GM23248 (cell line): ENCODE results near the gene CHADL. TPM values are rescaled to one million over a fixed set of nuclear protein-coding genes. Genes with fewer than 3 reads are reported as not detected.

Source experiments
- DNase-seq: peaks from one replicate; pipeline ENCODE4 v3.0.0-alpha.2; 2015
- H2AFZ ChIP-seq: fragments of 200-600 bp; sonication (generic); 2 replicates; pipeline ENCODE4 v1.6.1; 2016; ENCODE audit warnings: antibody characterized with exemption
- H3F3A ChIP-seq: fragments of 200-600 bp; sonication (generic); 2 replicates; pipeline ENCODE4 v1.6.1; 2016; ENCODE audit warnings: mild to moderate bottlenecking, antibody characterized with exemption, mixed run types; ENCODE audit not compliant: insufficient read depth
- H3K27ac ChIP-seq: fragments of 200-600 bp; sonication (generic); 2 replicates; pipeline ENCODE4 v1.5.1; 2016; ENCODE audit warnings: mild to moderate bottlenecking
- H3K27me3 ChIP-seq: fragments of 200-600 bp; sonication (generic); replicated peaks from 2 replicates; pipeline ENCODE4 v1.6.1; 2016; ENCODE audit warnings: mild to moderate bottlenecking; ENCODE audit not compliant: insufficient read depth
- H3K36me3 ChIP-seq: fragments of 200-600 bp; sonication (generic); 2 replicates; pipeline ENCODE4 v1.6.1; 2016; ENCODE audit warnings: low read depth, mild to moderate bottlenecking
- H3K4me1 ChIP-seq: fragments of 200-600 bp; sonication (generic); 2 replicates; pipeline ENCODE4 v1.6.1; 2016; ENCODE audit warnings: mild to moderate bottlenecking; ENCODE audit not compliant: insufficient read depth
- H3K4me2 ChIP-seq: fragments of 200-600 bp; sonication (generic); one replicate; pipeline ENCODE4 v1.6.1; 2016; ENCODE audit warnings: mild to moderate bottlenecking; ENCODE audit not compliant: unreplicated experiment
- H3K4me3 ChIP-seq: fragments of 200-600 bp; sonication (generic); 2 replicates; pipeline ENCODE4 v1.5.1; 2016; ENCODE audit warnings: mild to moderate bottlenecking
- H3K79me2 ChIP-seq: fragments of 200-600 bp; sonication (generic); 2 replicates; pipeline ENCODE4 v1.6.1; 2016; ENCODE audit warnings: mild to moderate bottlenecking; ENCODE audit not compliant: insufficient read depth
- H3K9ac ChIP-seq: fragments of 200-600 bp; sonication (generic); 2 replicates; pipeline ENCODE4 v1.6.1; 2016; ENCODE audit warnings: mild to moderate bottlenecking
- H3K9me2 ChIP-seq: fragments of 200-600 bp; sonication (generic); 2 replicates; pipeline ENCODE4 v1.6.1; 2016; ENCODE audit warnings: mixed run types, mild to moderate bottlenecking, moderate library complexity; ENCODE audit not compliant: insufficient read depth
- H3K9me3 ChIP-seq: fragments of 200-600 bp; sonication (generic); one replicate; pipeline ENCODE4 v1.6.1; 2017; ENCODE audit warnings: low read depth
- H4K20me1 ChIP-seq: fragments of 200-600 bp; sonication (generic); 2 replicates; pipeline ENCODE4 v1.6.0; 2016; ENCODE audit not compliant: insufficient read depth
- EZH2 ChIP-seq: fragments of 200-600 bp; sonication (generic); IDR thresholded peaks from 2 replicates; pipeline ENCODE4 v1.6.1; 2018; ENCODE audit warnings: antibody characterized with exemption, mild to moderate bottlenecking; ENCODE audit not compliant: insufficient read depth, poor library complexity, severe bottlenecking
- EZH2phosphoT487 ChIP-seq: fragments of 200-600 bp; sonication (generic); IDR thresholded peaks from 2 replicates; pipeline ENCODE4 v1.6.1; 2018; ENCODE audit warnings: antibody characterized with exemption, moderate library complexity, mild to moderate bottlenecking, low read depth; ENCODE audit not compliant: insufficient read depth
- WGBS, 2 experiments: methylation state at CpG; one replicate each; pipeline ENCODE4 v1.1.6; 2015 to 2017; ENCODE audit warnings: low lambda C conversion rate in 2 of 2, low coverage in 1 of 2; ENCODE audit errors: missing lambda C conversion rate in 2 of 2; 5-methylcytosine and 5-hydroxymethylcytosine counted together
- in situ Hi-C: fragments of 300-500 bp; cut with MboI; formaldehyde crosslinking; loops from 2 replicates; pipeline ENCODE4 v1.15.0; 2020
- polyA plus RNA-seq: library from polyadenylated mRNA; unstranded; fragments of >200 nt; fragmentation: Nextera tagmentation; extraction: Ambion mirVana; gene quantifications from 2 replicates; pipeline ENCODE4 v1.2.1, GENCODE V29; 2016
- total RNA-seq: library from RNA; depleted of rRNA; stranded (reverse); fragments of >200 nt; shearing (Covaris generic); gene quantifications from 2 replicates; pipeline ENCODE4 v1.2.3, GENCODE V29; 2014

The CHADL gene
- total and polyA plus RNA-seq, 2 experiments from 2014 or later: 0.22 to 0.88 TPM

GRCh38 chr22:41222846-41223507, 17.8 kb downstream of the CHADL start:
- H3K27me3 ChIP-seq: no peaks in the 10 kb centered on the region
- TF ChIP-seq EZH2phosphoT487 (no peak), EZH2 (no peak)
- no peaks in the 10 kb centered on the region for H3K9me2 ChIP-seq
- DNase-seq: no peak
- no peaks in the 10 kb centered on the region for H3K9me3 ChIP-seq
- no peak overlapping the region for H3K4me3 ChIP-seq
- WGBS, 2 experiments: 92 to 95% methylated on average over 9 of the region's 9 CpGs
- H3K4me2 ChIP-seq: no peak overlapping the region
- peaks cover 4% of the 10 kb centered on the region; the same call in 1 of the 2 replicates for H3K4me1 ChIP-seq
- H3K27ac ChIP-seq: no peak overlapping the region
- no peak overlapping the region for H2AFZ ChIP-seq
- H3K79me2 ChIP-seq: no peaks in the 10 kb centered on the region
- in situ Hi-C loops: no loop called here
- peaks cover 2% of the 10 kb centered on the region; the same call in 1 of the 2 replicates for H3F3A ChIP-seq
- H3K9ac ChIP-seq: no peak overlapping the region
- no peaks in the 10 kb centered on the region for H4K20me1 ChIP-seq
- no peaks in the 10 kb centered on the region for H3K36me3 ChIP-seq

- peak; percentile 89 for DNase-seq
- H3K79me2 ChIP-seq: no peaks in the 10 kb centered on the region
- H3K9me3 ChIP-seq: no peaks in the 10 kb centered on the region
- H3K27me3 ChIP-seq: no peaks in the 10 kb centered on the region
- 33 to 59% methylated on average over 16 of the region's 16 CpGs for WGBS, 2 experiments
- peak overlapping the region; percentile 65 for H3K4me2 ChIP-seq
- H4K20me1 ChIP-seq: no peaks in the 10 kb centered on the region
- peaks cover 9% of the 10 kb centered on the region for H3K36me3 ChIP-seq
- H3K27ac ChIP-seq: peak overlapping the region; percentile 88
- TF ChIP-seq EZH2 (no peak), EZH2phosphoT487 (no peak)
- peak overlapping the region; percentile 68 for H3K9ac ChIP-seq
- H3F3A ChIP-seq: peaks cover 10% of the 10 kb centered on the region
- peak overlapping the region; percentile 66 for H2AFZ ChIP-seq
- no peaks in the 10 kb centered on the region for H3K9me2 ChIP-seq
- peak overlapping the region; percentile 54 for H3K4me3 ChIP-seq
- H3K4me1 ChIP-seq: peaks cover 14% of the 10 kb centered on the region
- in situ Hi-C loops: no loop called here
Observed at GRCh38 chr22:41217553-41218157, 23.1 kb downstream of the CHADL start.

DNA sequence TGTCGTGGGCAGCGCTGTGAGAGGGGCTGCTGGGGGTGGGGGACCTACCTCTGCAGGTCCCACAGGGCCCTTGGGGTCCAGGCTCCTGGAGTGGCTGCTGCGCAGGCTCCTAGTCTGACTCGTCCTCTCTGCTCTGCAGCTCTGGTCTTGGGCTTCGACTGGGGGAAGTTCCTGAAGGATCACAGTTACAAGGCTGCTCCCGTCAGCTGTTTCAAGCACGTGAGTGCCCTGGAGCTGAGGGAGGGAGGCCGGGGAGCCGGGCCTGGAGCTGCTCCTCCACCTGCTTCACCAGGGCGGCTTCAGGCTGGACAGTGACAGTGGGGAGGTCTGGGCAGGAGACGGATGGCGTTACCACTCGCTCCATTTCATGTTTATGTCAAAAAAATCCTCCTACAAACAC, 23.7 kb downstream of the CHADL start:
- no peaks in the 10 kb centered on the region for H3K79me2 ChIP-seq
- WGBS, 2 experiments: 77% methylated on average over 12 to 13 of the region's 13 CpGs
- peaks cover 9% of the 10 kb centered on the region for H3K36me3 ChIP-seq
- DNase-seq: peak; percentile 32
- H3K27ac ChIP-seq: peak overlapping the region; percentile 88
- H3K4me3 ChIP-seq: peak overlapping the region; percentile 54
- peaks cover 10% of the 10 kb centered on the region for H3F3A ChIP-seq
- TF ChIP-seq EZH2phosphoT487: no peak
- TF ChIP-seq EZH2: no peak
- H2AFZ ChIP-seq: peak overlapping the region; percentile 66
- no peaks in the 10 kb centered on the region for H3K9me2 ChIP-seq
- peak overlapping the region; percentile 68 for H3K9ac ChIP-seq
- H4K20me1 ChIP-seq: no peaks in the 10 kb centered on the region
- peaks cover 14% of the 10 kb centered on the region for H3K4me1 ChIP-seq
- H3K4me2 ChIP-seq: peak overlapping the region; percentile 65
- no peaks in the 10 kb centered on the region for H3K9me3 ChIP-seq
- H3K27me3 ChIP-seq: no peaks in the 10 kb centered on the region
- in situ Hi-C loops: no loop called here

GRCh38 chr22:41215926-41216325, 24.8 kb downstream of the CHADL start:
- H3K4me1 ChIP-seq: peaks cover 14% of the 10 kb centered on the region
- no peaks in the 10 kb centered on the region for H3K79me2 ChIP-seq
- in situ Hi-C loops: no loop called here
- H3K9me2 ChIP-seq: no peaks in the 10 kb centered on the region
- no peaks in the 10 kb centered on the region for H4K20me1 ChIP-seq
- H3F3A ChIP-seq: peaks cover 10% of the 10 kb centered on the region
- no peak overlapping the region for H3K9ac ChIP-seq
- 95 to 96% methylated on average over 7 of the region's 7 CpGs for WGBS, 2 experiments
- no peak for DNase-seq
- no peak overlapping the region for H3K4me2 ChIP-seq
- TF ChIP-seq EZH2phosphoT487 (no peak), EZH2 (no peak)
- H3K36me3 ChIP-seq: peaks cover 9% of the 10 kb centered on the region
- H3K27ac ChIP-seq: no peak overlapping the region
- no peaks in the 10 kb centered on the region for H3K27me3 ChIP-seq
- no peak overlapping the region for H2AFZ ChIP-seq
- H3K4me3 ChIP-seq: peak overlapping the region; percentile 29; the same call in 1 of the 2 replicates
- H3K9me3 ChIP-seq: no peaks in the 10 kb centered on the region
